Skeletal muscle satellite cell (primary cell): ENCODE results near the gene TMEM208.
A peak's percentile ranks its signal among the peaks of the same experiment; 100 is the strongest.

Experiments
- H3K27me3 ChIP-seq: 2 replicates; pipeline ENCODE4 v1.7.0; 2013; ENCODE audit warnings: low read length; ENCODE audit not compliant: control insufficient read depth, insufficient read depth
- H3K36me3 ChIP-seq: 2 replicates; pipeline ENCODE4 v1.7.0; 2013; ENCODE audit warnings: mild to moderate bottlenecking, control low read depth, low read length; ENCODE audit not compliant: insufficient read depth
- H3K4me1 ChIP-seq: 2 replicates; pipeline ENCODE4 v1.7.0; 2013; ENCODE audit warnings: low read length; ENCODE audit not compliant: control insufficient read depth, insufficient read depth
- H3K4me2 ChIP-seq: 2 replicates; pipeline ENCODE4 v1.7.0; 2013; ENCODE audit warnings: mild to moderate bottlenecking, low read length
- H3K4me3 ChIP-seq: 2 replicates; pipeline ENCODE4 v1.7.0; 2013; ENCODE audit warnings: low read length
- H3K9ac ChIP-seq: 2 replicates; pipeline ENCODE4 v1.7.0; 2013; ENCODE audit warnings: mild to moderate bottlenecking, low read depth, low read length, moderate library complexity
- H3K9me3 ChIP-seq: replicated peaks from 2 replicates; pipeline ENCODE4 v1.7.0; 2013; ENCODE audit warnings: mild to moderate bottlenecking, control low read depth, low read length

TMEM208 gene

GRCh38 chr16:67264277-67264676, 37.3 kb downstream of the TMEM208 start:
- no peak overlapping the region for H3K9ac ChIP-seq
- H3K4me1 ChIP-seq, result peaks cover 12% of the 10 kb centered on the region
- H3K9me3 ChIP-seq, result no peaks in the 10 kb centered on the region
- no peaks in the 10 kb centered on the region for H3K36me3 ChIP-seq
- no peaks in the 10 kb centered on the region for H3K27me3 ChIP-seq
- H3K4me2 ChIP-seq, result no peak overlapping the region
- no peak overlapping the region for H3K4me3 ChIP-seq

GRCh38 chr16:67264866-67265265, 37.9 kb downstream of the TMEM208 start:
- Histone ChIP-seq H3K27me3 (no peaks in the 10 kb centered on the region), H3K4me1 (peaks cover 12% of the 10 kb centered on the region), H3K36me3 (no peaks in the 10 kb centered on the region), H3K4me2 (no peak overlapping the region), H3K4me3 (no peak overlapping the region), H3K9ac (no peak overlapping the region), H3K9me3 (no peaks in the 10 kb centered on the region)

- Histone ChIP-seq H3K9ac (no peak overlapping the region), H3K4me2 (no peak overlapping the region), H3K36me3 (no peaks in the 10 kb centered on the region), H3K27me3 (no peaks in the 10 kb centered on the region), H3K9me3 (no peaks in the 10 kb centered on the region), H3K4me1 (peaks cover 12% of the 10 kb centered on the region), H3K4me3 (no peak overlapping the region)
Measured at GRCh38 chr16:67265834-67266233, 38.9 kb downstream of the TMEM208 start.

GRCh38 chr16:67268136-67268579, 41.2 kb downstream of the TMEM208 start:
- H3K9me3 ChIP-seq, result no peaks in the 10 kb centered on the region
- no peak overlapping the region for H3K4me3 ChIP-seq
- no peak overlapping the region for H3K4me2 ChIP-seq
- no peaks in the 10 kb centered on the region for H3K27me3 ChIP-seq
- H3K4me1 ChIP-seq, result peaks cover 12% of the 10 kb centered on the region
- H3K36me3 ChIP-seq, result no peaks in the 10 kb centered on the region
- no peak overlapping the region for H3K9ac ChIP-seq

- H3K4me1 ChIP-seq, result peaks cover 12% of the 10 kb centered on the region
- no peaks in the 10 kb centered on the region for H3K27me3 ChIP-seq
- H3K9me3 ChIP-seq, result no peaks in the 10 kb centered on the region
- H3K36me3 ChIP-seq, result no peaks in the 10 kb centered on the region
- H3K9ac ChIP-seq, result no peak overlapping the region
- H3K4me2 ChIP-seq, result no peak overlapping the region
- H3K4me3 ChIP-seq, result no peak overlapping the region
Measured at GRCh38 chr16:67269766-67270165, 42.8 kb downstream of the TMEM208 start.

- no peaks in the 10 kb centered on the region for H3K36me3 ChIP-seq
- no peaks in the 10 kb centered on the region for H3K27me3 ChIP-seq
- no peak overlapping the region for H3K4me3 ChIP-seq
- H3K4me1 ChIP-seq, result peaks cover 12% of the 10 kb centered on the region
- H3K9me3 ChIP-seq, result no peaks in the 10 kb centered on the region
- H3K4me2 ChIP-seq, result no peak overlapping the region
- H3K9ac ChIP-seq, result no peak overlapping the region
Measured at GRCh38 chr16:67270931-67271338, 44.0 kb downstream of the TMEM208 start.

GRCh38 chr16:67271446-67271845, 44.5 kb downstream of the TMEM208 start:
- no peak overlapping the region for H3K4me2 ChIP-seq
- H3K4me1 ChIP-seq, result peaks cover 13% of the 10 kb centered on the region
- H3K9ac ChIP-seq, result no peak overlapping the region

GRCh38 chr16:67275321-67275720, 48.4 kb downstream of the TMEM208 start:
- no peaks in the 10 kb centered on the region for H3K27me3 ChIP-seq
- no peak overlapping the region for H3K9ac ChIP-seq
- no peak overlapping the region for H3K4me3 ChIP-seq
- no peak overlapping the region for H3K4me2 ChIP-seq
- peaks cover 30% of the 10 kb centered on the region for H3K4me1 ChIP-seq
- H3K9me3 ChIP-seq, result no peaks in the 10 kb centered on the region
- H3K36me3 ChIP-seq, result no peaks in the 10 kb centered on the region

More at GRCh38 chr16:67271446-67271845, 44.5 kb downstream of the TMEM208 start:
- Histone ChIP-seq H3K27me3 (no peaks in the 10 kb centered on the region), H3K9me3 (no peaks in the 10 kb centered on the region), H3K4me3 (no peak overlapping the region), H3K36me3 (no peaks in the 10 kb centered on the region)

- Histone ChIP-seq H3K9ac (peak overlapping the region; percentile 41), H3K27me3 (no peaks in the 10 kb centered on the region), H3K4me1 (peaks cover 30% of the 10 kb centered on the region), H3K4me3 (peak overlapping the region; percentile 65), H3K36me3 (no peaks in the 10 kb centered on the region), H3K9me3 (no peaks in the 10 kb centered on the region), H3K4me2 (peak overlapping the region; percentile 53)
Measured at GRCh38 chr16:67277294-67277998, 50.5 kb downstream of the TMEM208 start.

GRCh38 chr16:67277999-67278772, 51.3 kb downstream of the TMEM208 start:
- Histone ChIP-seq H3K9me3 (no peaks in the 10 kb centered on the region), H3K4me3 (peak overlapping the region; percentile 65), H3K27me3 (no peaks in the 10 kb centered on the region), H3K36me3 (no peaks in the 10 kb centered on the region), H3K9ac (peak overlapping the region; percentile 41), H3K4me2 (peak overlapping the region; percentile 53), H3K4me1 (peaks cover 31% of the 10 kb centered on the region)
